PFSK-1 (cell line): ENCODE data around the gene CDH15.

ENCODE experiments used
- FOXP2 ChIP-seq: optimal IDR thresholded peaks from 2 replicates; pipeline ENCODE3; 2011; ENCODE audit warnings: borderline replicate concordance, control low read depth, inconsistent platforms; ENCODE audit not compliant: insufficient read depth; ENCODE audit errors: extremely low read length, extremely low read depth
- POLR2AphosphoS5 ChIP-seq: IDR thresholded peaks from 2 replicates; pipeline ENCODE4 v1.6.1; 2012; ENCODE audit warnings: low read depth, mild to moderate bottlenecking, control low read depth, low read length, moderate library complexity
- REST ChIP-seq, 2 experiments: IDR thresholded peaks; 2 replicates each; pipeline versions ENCODE4 v1.6.1 to v1.8.0; 2011 to 2012; ENCODE audit warnings: low read depth in 2 of 2, low read length in 2 of 2, control low read depth in 1 of 2, inconsistent platforms in 1 of 2, mild to moderate bottlenecking in 1 of 2, moderate library complexity in 1 of 2; ENCODE audit not compliant: insufficient read depth in 1 of 2
- SIN3A ChIP-seq: IDR thresholded peaks from 2 replicates; pipeline ENCODE4 v1.6.1; 2012; ENCODE audit warnings: mild to moderate bottlenecking, low read length, moderate library complexity, borderline replicate concordance; ENCODE audit not compliant: insufficient read depth
- TAF1 ChIP-seq: IDR thresholded peaks from 2 replicates; pipeline ENCODE4 v1.6.1; 2012; ENCODE audit warnings: low read length, control low read depth, borderline replicate concordance; ENCODE audit not compliant: insufficient read depth

The CDH15 gene

GRCh38 chr16:89163297-89163696, 8.3 kb upstream of the CDH15 start:
- TF ChIP-seq TAF1 (no peak), REST (IDR thresholded peaks at IDR 0.05; ENCODE audit: insufficient read depth in 1 of 2, low read depth in 2 of 2, low read length in 2 of 2) (no peak), POLR2AphosphoS5 (no peak)

- TF ChIP-seq TAF1: no peak
- no peak for TF ChIP-seq POLR2AphosphoS5
- no peak for TF ChIP-seq REST (IDR thresholded peaks at IDR 0.05; ENCODE audit: insufficient read depth in 1 of 2, low read depth in 2 of 2, low read length in 2 of 2)
- TF ChIP-seq SIN3A: no peak
- no peak for TF ChIP-seq FOXP2
These were observed 7.1 kb upstream of the CDH15 start for GRCh38 chr16:89164436-89164835.

- TF ChIP-seq SIN3A (no peak), FOXP2 (no peak), POLR2AphosphoS5 (no peak), TAF1 (no peak), REST (IDR thresholded peaks at IDR 0.05; ENCODE audit: insufficient read depth in 1 of 2, low read depth in 2 of 2, low read length in 2 of 2) (no peak)
These were observed 6.5 kb upstream of the CDH15 start for GRCh38 chr16:89164847-89165680.

- no peak for TF ChIP-seq FOXP2
- no peak for TF ChIP-seq POLR2AphosphoS5
- no peak for TF ChIP-seq TAF1
- TF ChIP-seq REST (IDR thresholded peaks at IDR 0.05; ENCODE audit: insufficient read depth in 1 of 2, low read depth in 2 of 2, low read length in 2 of 2): no peak
- TF ChIP-seq SIN3A: no peak
These were observed 4.7 kb upstream of the CDH15 start for GRCh38 chr16:89166696-89167424.
